GM10266 (cell line): ENCODE measurements around the gene ANO9.

Experiments
- DNase-seq: peaks from one replicate; pipeline ENCODE4 v3.0.0; 2012; ENCODE audit errors: extremely low spot score
- TF ChIP-seq, protein P1 (sequence below): IDR thresholded peaks from 2 replicates; pipeline ENCODE4 v1.5.1; 2012; ENCODE audit warnings: mild to moderate bottlenecking, low read depth; ENCODE audit not compliant: control insufficient read depth, insufficient read depth; ENCODE audit errors: missing control alignments

ANO9 gene

GRCh38 chr11:385594-386351 is 56.0 kb downstream of the ANO9 start:
- TF ChIP-seq, protein P1, sequence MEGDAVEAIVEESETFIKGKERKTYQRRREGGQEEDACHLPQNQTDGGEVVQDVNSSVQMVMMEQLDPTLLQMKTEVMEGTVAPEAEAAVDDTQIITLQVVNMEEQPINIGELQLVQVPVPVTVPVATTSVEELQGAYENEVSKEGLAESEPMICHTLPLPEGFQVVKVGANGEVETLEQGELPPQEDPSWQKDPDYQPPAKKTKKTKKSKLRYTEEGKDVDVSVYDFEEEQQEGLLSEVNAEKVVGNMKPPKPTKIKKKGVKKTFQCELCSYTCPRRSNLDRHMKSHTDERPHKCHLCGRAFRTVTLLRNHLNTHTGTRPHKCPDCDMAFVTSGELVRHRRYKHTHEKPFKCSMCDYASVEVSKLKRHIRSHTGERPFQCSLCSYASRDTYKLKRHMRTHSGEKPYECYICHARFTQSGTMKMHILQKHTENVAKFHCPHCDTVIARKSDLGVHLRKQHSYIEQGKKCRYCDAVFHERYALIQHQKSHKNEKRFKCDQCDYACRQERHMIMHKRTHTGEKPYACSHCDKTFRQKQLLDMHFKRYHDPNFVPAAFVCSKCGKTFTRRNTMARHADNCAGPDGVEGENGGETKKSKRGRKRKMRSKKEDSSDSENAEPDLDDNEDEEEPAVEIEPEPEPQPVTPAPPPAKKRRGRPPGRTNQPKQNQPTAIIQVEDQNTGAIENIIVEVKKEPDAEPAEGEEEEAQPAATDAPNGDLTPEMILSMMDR = no peak
- no peak for DNase-seq

GRCh38 chr11:384511-384910 is 57.3 kb downstream of the ANO9 start:
- TF ChIP-seq, protein P1 = no peak
- no peak for DNase-seq

DNA sequence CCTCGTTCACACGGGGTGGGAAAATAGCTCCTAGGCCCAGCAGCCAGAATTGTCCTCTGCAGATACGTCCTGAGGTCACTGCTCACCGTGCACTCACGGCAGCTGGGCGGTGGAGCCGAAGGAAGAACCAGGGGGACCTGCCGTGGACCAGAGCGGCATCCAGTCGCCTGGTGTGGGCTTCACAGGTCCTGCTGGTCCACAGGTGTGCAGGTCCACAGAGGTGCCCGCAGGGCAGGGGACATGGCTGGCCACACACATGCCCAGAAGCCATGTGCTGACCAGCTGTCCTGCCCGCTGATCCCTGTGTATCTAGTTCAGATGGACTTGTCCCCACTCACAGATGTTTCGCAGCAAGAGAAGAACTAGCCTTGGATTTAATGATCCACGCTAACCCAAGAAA is 58.4 kb downstream of the ANO9 start:
- TF ChIP-seq, protein P1 = no peak
- DNase-seq = no peak

GRCh38 chr11:382081-382629 is 59.7 kb downstream of the ANO9 start:
- DNase-seq = no peak
- TF ChIP-seq, protein P1 = no peak

- TF ChIP-seq, protein P1 = no peak
These were observed 60.2 kb downstream of the ANO9 start for GRCh38 chr11:381501-382072.

DNA sequence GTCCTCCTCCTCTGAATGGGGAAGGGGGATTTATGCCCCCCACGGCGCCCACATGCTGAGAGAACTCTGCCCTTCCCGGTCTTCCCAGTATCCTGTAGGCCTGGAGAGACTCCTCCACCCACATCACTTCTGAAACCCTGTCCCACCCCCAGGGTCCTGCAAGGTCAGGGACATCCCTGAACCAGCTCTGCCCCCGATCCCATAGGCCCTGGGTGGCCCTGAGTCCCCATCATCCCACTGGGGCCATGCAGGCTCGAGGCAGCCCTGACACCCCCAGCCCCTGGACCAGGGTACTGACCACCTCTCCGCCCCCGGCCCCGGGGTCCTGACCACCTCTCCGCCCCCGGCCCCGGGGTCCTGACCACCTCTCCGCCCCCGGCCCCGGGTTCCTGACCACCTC is 60.8 kb downstream of the ANO9 start:
- no peak for DNase-seq
- TF ChIP-seq, protein P1 = no peak

More at GRCh38 chr11:381501-382072, 60.2 kb downstream of the ANO9 start:
- DNase-seq = no peak

DNA sequence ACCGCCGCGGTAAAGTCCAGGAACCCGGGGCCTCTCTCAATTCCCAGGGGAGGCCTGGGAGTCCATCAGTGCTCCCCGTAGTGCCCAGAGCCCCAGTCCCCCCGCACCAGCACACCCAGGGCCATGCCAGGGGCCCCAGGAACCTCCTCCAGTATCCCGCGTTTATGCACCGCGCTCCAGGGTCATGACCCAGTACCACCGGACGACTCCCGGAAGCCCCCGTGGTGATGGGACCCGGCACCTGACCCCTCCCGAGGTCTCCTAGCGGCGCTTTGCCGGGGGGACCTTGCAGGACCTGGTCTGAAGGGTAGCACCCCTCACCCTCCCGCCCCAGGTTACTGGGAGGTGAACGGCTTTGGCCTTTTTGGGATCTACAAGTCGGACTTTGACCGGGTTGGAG is 61.3 kb downstream of the ANO9 start:
- no peak for DNase-seq
- TF ChIP-seq, protein P1 = no peak
